Nephron (organoid): ENCODE data around the gene SCARB1.

ENCODE experiments used
- H3K27ac Mint-ChIP-seq, 3 experiments: 2 replicates each; pipeline ENCODE4 v1.8.0; 2020; ENCODE audit warnings: mixed read lengths in 3 of 3, mild to moderate bottlenecking in 2 of 3, moderate library complexity in 1 of 3
- H3K27me3 Mint-ChIP-seq: 2 replicates; pipeline ENCODE4 v1.8.0; 2021; ENCODE audit warnings: low read depth, mild to moderate bottlenecking, moderate library complexity, mixed read lengths
- H3K36me3 Mint-ChIP-seq: 2 replicates; pipeline ENCODE4 v1.8.0; 2020; ENCODE audit warnings: low read depth, mixed read lengths
- H3K4me1 Mint-ChIP-seq: 2 replicates; pipeline ENCODE4 v1.8.0; 2020; ENCODE audit warnings: mixed read lengths
- H3K4me3 Mint-ChIP-seq, 3 experiments: 2 replicates each; pipeline ENCODE4 v1.8.0; 2020; ENCODE audit warnings: mild to moderate bottlenecking in 3 of 3, mixed read lengths in 3 of 3, moderate library complexity in 2 of 3
- H3K9me3 Mint-ChIP-seq: 2 replicates; pipeline ENCODE4 v1.8.0; 2020; ENCODE audit warnings: mixed read lengths
- CTCF ChIP-seq, 3 experiments: fragments of 200-600 bp; sonication (generic); IDR thresholded peaks; one replicate each; pipeline ENCODE4 v1.5.0; 2021; ENCODE audit warnings: antibody characterized with exemption in 3 of 3; ENCODE audit not compliant: unreplicated experiment in 3 of 3

SCARB1 gene

DNA sequence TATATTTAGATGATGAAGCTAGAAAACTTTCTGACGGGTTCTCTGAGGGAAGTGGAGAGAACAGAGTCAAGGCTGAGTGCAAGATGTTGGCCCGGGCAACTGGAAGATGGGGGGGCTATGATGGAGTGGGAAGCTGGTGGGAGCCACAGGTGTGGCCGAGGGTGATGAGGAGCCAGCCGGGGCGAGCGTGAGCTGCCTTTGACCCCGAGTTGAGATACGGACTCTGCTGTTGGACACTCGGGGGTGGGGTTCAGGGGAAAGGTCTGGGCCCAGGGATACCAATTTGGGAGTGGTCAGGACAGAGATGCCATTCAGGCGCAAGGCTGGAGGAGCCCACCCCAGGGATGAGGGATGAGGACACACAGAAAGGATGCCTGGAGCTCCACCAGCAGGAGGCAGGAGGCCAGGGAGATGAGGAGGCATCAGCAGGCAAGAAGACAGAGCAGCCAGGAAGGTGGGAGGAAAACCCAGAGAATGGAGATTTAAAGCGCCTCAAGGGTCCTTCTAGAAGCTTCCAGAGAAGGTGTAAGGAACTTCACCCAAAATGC, 9.0 kb downstream of the SCARB1 start:
- no peaks in the 10 kb centered on the region for H3K9me3 Mint-ChIP-seq
- TF ChIP-seq CTCF (IDR thresholded peaks at IDR 0.05; ENCODE audit: unreplicated experiment in 3 of 3): no peak
- H3K27ac Mint-ChIP-seq: peak overlapping the region in 2 of 3 experiments; percentile 12 to 39
- peaks cover 24% of the 10 kb centered on the region for H3K4me1 Mint-ChIP-seq
- H3K4me3 Mint-ChIP-seq: no peak overlapping the region
- H3K36me3 Mint-ChIP-seq: no peaks in the 10 kb centered on the region
- H3K27me3 Mint-ChIP-seq: no peaks in the 10 kb centered on the region

GRCh38 chr12:124853781-124854636, 9.7 kb downstream of the SCARB1 start:
- Mint-ChIP-seq H3K27me3 (no peaks in the 10 kb centered on the region), H3K4me1 (peaks cover 24% of the 10 kb centered on the region), H3K9me3 (no peaks in the 10 kb centered on the region), H3K36me3 (no peaks in the 10 kb centered on the region), H3K27ac (peak overlapping the region in 1 of 3 experiments; percentile 39), H3K4me3 (no peak overlapping the region)
- no peak for TF ChIP-seq CTCF (IDR thresholded peaks at IDR 0.05; ENCODE audit: unreplicated experiment in 3 of 3)

- no peak overlapping the region for H3K4me3 Mint-ChIP-seq
- no peaks in the 10 kb centered on the region for H3K27me3 Mint-ChIP-seq
- peak overlapping the region; percentile 44 to 83 (median 83) for H3K27ac Mint-ChIP-seq
- no peak for TF ChIP-seq CTCF (IDR thresholded peaks at IDR 0.05; ENCODE audit: unreplicated experiment in 3 of 3)
- no peaks in the 10 kb centered on the region for H3K36me3 Mint-ChIP-seq
- peaks cover 30% of the 10 kb centered on the region for H3K4me1 Mint-ChIP-seq
- H3K9me3 Mint-ChIP-seq: no peaks in the 10 kb centered on the region
Measured at GRCh38 chr12:124852911-124853427, 10.7 kb downstream of the SCARB1 start.

- no peak for TF ChIP-seq CTCF (IDR thresholded peaks at IDR 0.05; ENCODE audit: unreplicated experiment in 3 of 3)
- peaks cover 36% of the 10 kb centered on the region for H3K4me1 Mint-ChIP-seq
Measured at GRCh38 chr12:124852329-124852831, 11.3 kb downstream of the SCARB1 start.

GRCh38 chr12:124851342-124851741, 12.3 kb downstream of the SCARB1 start:
- Mint-ChIP-seq H3K4me1 (peaks cover 40% of the 10 kb centered on the region), H3K27me3 (no peaks in the 10 kb centered on the region), H3K36me3 (no peaks in the 10 kb centered on the region)

More at GRCh38 chr12:124852329-124852831, 11.3 kb downstream of the SCARB1 start:
- no peaks in the 10 kb centered on the region for H3K27me3 Mint-ChIP-seq
- H3K36me3 Mint-ChIP-seq: no peaks in the 10 kb centered on the region
- no peak overlapping the region for H3K4me3 Mint-ChIP-seq
- peak overlapping the region; percentile 44 to 83 (median 83) for H3K27ac Mint-ChIP-seq
- H3K9me3 Mint-ChIP-seq: no peaks in the 10 kb centered on the region

More at GRCh38 chr12:124851342-124851741, 12.3 kb downstream of the SCARB1 start:
- peak overlapping the region in 1 of 3 experiments; percentile 17 for H3K27ac Mint-ChIP-seq
- no peak for TF ChIP-seq CTCF (IDR thresholded peaks at IDR 0.05; ENCODE audit: unreplicated experiment in 3 of 3)
- H3K4me3 Mint-ChIP-seq: no peak overlapping the region
- no peaks in the 10 kb centered on the region for H3K9me3 Mint-ChIP-seq
